GM23338 (cell line): ENCODE results near the gene IL15RA.

ENCODE experiments used
- NANOG ChIP-seq: IDR thresholded peaks from 2 replicates; pipeline ENCODE4 v1.6.1; 2016; ENCODE audit warnings: antibody characterized with exemption, borderline replicate concordance
- POLR2AphosphoS5 ChIP-seq: IDR thresholded peaks from 2 replicates; pipeline ENCODE4 v1.6.1; 2016; ENCODE audit warnings: antibody characterized with exemption, low read depth
- TF ChIP-seq, protein P1 (sequence below), 2 experiments: fragments of 200-600 bp in 1 of 2; sonication (generic) in 1 of 2; conservative IDR thresholded peaks; 2 replicates each; pipeline versions ENCODE4 v1.5.1 to v1.6.1; 2016 to 2017; ENCODE audit warnings: antibody characterized with exemption in 2 of 2, low read depth in 2 of 2, mild to moderate bottlenecking in 2 of 2, moderate library complexity in 1 of 2
- TF ChIP-seq, protein P2 (sequence below): IDR thresholded peaks from one replicate; pipeline ENCODE4 v1.6.1; 2018; ENCODE audit warnings: antibody characterized with exemption; ENCODE audit not compliant: unreplicated experiment

DNA sequence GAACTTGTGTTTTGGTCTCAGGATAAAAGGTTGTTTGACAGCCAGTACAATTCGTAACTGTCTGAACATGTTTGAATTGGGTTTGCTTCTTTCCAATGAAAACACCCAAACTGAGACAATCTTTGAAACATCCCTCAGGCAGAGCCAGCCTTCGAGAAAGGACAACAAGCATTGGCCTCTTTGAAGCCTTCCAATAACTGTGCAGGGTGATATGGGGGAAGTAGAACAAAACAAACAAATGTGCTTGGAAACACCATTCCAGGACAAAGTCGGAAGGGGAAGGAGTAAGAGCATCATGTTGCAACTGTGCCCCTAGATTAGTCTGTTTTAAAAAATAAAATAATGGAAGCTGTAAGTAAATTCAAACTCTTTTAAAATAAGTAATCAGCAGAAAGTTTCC lies 45.3 kb upstream of the IL15RA start:
- TF ChIP-seq, protein P1, sequence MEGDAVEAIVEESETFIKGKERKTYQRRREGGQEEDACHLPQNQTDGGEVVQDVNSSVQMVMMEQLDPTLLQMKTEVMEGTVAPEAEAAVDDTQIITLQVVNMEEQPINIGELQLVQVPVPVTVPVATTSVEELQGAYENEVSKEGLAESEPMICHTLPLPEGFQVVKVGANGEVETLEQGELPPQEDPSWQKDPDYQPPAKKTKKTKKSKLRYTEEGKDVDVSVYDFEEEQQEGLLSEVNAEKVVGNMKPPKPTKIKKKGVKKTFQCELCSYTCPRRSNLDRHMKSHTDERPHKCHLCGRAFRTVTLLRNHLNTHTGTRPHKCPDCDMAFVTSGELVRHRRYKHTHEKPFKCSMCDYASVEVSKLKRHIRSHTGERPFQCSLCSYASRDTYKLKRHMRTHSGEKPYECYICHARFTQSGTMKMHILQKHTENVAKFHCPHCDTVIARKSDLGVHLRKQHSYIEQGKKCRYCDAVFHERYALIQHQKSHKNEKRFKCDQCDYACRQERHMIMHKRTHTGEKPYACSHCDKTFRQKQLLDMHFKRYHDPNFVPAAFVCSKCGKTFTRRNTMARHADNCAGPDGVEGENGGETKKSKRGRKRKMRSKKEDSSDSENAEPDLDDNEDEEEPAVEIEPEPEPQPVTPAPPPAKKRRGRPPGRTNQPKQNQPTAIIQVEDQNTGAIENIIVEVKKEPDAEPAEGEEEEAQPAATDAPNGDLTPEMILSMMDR (conservative IDR thresholded peaks at IDR 0.05; ENCODE audit: low read depth in 2 of 2): no peak
- TF ChIP-seq POLR2AphosphoS5: no peak
- TF ChIP-seq NANOG: no peak
- TF ChIP-seq, protein P2, sequence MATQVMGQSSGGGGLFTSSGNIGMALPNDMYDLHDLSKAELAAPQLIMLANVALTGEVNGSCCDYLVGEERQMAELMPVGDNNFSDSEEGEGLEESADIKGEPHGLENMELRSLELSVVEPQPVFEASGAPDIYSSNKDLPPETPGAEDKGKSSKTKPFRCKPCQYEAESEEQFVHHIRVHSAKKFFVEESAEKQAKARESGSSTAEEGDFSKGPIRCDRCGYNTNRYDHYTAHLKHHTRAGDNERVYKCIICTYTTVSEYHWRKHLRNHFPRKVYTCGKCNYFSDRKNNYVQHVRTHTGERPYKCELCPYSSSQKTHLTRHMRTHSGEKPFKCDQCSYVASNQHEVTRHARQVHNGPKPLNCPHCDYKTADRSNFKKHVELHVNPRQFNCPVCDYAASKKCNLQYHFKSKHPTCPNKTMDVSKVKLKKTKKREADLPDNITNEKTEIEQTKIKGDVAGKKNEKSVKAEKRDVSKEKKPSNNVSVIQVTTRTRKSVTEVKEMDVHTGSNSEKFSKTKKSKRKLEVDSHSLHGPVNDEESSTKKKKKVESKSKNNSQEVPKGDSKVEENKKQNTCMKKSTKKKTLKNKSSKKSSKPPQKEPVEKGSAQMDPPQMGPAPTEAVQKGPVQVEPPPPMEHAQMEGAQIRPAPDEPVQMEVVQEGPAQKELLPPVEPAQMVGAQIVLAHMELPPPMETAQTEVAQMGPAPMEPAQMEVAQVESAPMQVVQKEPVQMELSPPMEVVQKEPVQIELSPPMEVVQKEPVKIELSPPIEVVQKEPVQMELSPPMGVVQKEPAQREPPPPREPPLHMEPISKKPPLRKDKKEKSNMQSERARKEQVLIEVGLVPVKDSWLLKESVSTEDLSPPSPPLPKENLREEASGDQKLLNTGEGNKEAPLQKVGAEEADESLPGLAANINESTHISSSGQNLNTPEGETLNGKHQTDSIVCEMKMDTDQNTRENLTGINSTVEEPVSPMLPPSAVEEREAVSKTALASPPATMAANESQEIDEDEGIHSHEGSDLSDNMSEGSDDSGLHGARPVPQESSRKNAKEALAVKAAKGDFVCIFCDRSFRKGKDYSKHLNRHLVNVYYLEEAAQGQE: no peak
